GM12892 (cell line): Measurements from ENCODE around the gene LCE2A.

Experiments
- DNase-seq: peaks from one replicate; pipeline ENCODE4 v3.0.0; 2011; ENCODE audit not compliant: insufficient read length
- FAIRE-seq: peaks from 2 replicates; lab custom pipeline; 2011; peaks lifted over from hg19 to GRCh38; lab: Jason Lieb, UNC
- POLR2A ChIP-seq: IDR thresholded peaks from 2 replicates; pipeline ENCODE4 v1.6.1; 2011; ENCODE audit warnings: low read depth, low read length, control low read depth
- POLR2AphosphoS5 ChIP-seq: IDR thresholded peaks from 2 replicates; pipeline ENCODE4 v1.6.1; 2011; ENCODE audit warnings: low read depth, low read length, control low read depth
- TAF1 ChIP-seq: IDR thresholded peaks from 2 replicates; pipeline ENCODE4 v1.6.1; 2011; ENCODE audit warnings: low read depth, mild to moderate bottlenecking, control low read depth, low read length, borderline replicate concordance

LCE2A gene

DNA sequence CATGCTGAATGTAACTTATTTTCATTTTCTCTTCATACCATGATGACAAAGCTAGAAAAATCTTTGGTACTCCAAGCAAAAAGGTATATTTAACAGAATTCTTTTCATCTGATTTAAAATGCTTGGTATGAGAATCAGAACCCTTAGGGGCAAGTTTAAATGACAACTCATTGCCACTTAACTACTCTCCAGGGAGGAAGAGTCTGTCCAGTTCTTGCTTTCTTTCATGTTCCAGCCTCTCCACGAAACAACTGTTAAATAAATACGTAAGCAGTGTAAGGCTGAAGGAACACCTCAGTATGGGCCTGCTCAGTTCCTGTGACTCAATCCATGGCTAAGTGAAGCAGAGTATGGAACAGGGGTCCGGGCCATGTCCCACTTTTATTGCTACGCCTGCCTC lies 1.6 kb downstream of the LCE2A start:
- TF ChIP-seq TAF1: no peak
- no peak for TF ChIP-seq POLR2A
- TF ChIP-seq POLR2AphosphoS5: no peak
- DNase-seq (no peak), FAIRE-seq (no peak)

DNA sequence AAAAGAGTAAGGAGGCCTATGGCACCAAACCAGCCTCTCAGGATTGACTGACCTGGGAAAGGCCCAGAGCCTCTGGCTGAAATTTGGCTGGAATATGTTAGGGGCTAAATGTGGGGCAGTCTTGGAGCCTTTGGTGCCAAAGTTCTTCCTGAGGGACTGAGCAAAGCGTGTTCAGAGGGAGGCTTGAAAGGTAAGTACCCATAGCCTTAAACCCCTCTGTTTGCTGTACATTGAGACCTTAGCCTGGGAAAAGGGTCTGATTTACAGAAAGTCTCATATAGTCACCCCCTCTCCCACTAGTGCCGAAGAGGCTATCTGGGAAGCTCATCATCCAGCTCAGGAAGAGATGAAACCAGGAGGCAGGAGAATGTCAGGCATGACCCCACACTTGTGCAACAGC lies 9.7 kb downstream of the LCE2A start, which contains the start of gene LCE4A:
Gene LCE4A (plus strand): TSS at position 301 of the 400 bp plus-strand sequence. CDS start 916 bp downstream, outside the sequence.
- FAIRE-seq: no peak
- TF ChIP-seq TAF1: no peak
- no peak for TF ChIP-seq POLR2A
- no peak for TF ChIP-seq POLR2AphosphoS5
- DNase-seq: no peak

DNA sequence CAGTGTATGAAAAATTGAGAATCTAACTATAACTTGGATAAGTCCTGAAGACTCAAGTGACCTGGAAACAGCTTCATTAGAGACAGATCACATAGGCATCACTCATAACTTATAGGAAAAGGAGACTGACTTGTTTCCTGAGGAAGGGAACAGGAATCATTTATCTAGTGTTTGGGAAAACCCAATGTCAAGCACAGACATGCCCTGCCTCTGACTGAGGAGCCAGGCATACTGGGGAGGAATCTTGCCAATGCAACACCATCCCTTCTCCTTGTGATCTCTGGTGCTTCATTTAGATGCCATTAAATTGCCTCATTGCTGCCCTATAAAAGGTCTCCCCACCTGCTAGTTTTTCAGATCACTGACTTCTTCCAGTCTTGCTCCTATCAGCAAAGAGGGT lies 20.1 kb downstream of the LCE2A start:
- FAIRE-seq (no peak), DNase-seq (no peak)
- TF ChIP-seq POLR2A: no peak
- TF ChIP-seq POLR2AphosphoS5: no peak
- TF ChIP-seq TAF1: no peak

DNA sequence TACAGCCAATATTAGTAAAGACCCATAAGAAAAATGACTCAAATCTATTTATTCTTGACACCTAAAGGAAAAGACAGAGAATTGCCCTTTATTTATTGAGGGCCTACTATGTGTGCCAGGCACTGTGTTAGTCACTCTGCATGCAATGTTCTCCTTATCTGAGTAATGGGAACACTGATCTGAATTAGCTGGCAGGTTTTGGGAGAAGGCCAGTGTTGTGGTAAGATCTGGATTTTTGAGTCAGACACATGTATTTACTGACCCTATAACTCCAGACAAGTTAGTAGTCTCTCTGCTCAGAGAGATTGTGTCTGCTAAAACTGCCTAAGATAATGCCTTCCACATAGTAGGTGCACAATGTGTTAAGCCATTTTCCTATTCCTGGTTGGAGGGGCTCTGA lies 27.1 kb downstream of the LCE2A start:
- no peak for TF ChIP-seq POLR2AphosphoS5
- no peak for DNase-seq
- no peak for FAIRE-seq

DNA sequence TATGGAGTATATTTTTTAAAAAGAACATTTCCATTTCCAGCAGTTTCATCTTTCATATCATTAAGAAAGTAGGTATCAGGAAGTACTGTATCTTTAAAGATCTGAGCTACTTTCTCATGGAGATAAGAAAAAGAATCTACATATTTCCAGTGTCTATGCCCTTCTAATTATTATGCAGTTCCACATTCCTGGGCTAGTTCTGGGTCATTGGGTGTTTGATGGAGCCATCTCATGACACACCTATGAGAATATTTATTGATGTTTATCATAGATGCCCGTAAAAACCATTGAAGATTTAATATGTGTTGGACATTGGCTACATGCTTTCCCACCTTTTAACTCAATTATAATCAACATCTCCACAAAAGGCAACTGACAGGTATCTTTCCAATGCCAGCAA lies 30.8 kb downstream of the LCE2A start:
- TF ChIP-seq TAF1 (no peak), POLR2AphosphoS5 (no peak), POLR2A (no peak)
- DNase-seq (no peak), FAIRE-seq (no peak)

DNA sequence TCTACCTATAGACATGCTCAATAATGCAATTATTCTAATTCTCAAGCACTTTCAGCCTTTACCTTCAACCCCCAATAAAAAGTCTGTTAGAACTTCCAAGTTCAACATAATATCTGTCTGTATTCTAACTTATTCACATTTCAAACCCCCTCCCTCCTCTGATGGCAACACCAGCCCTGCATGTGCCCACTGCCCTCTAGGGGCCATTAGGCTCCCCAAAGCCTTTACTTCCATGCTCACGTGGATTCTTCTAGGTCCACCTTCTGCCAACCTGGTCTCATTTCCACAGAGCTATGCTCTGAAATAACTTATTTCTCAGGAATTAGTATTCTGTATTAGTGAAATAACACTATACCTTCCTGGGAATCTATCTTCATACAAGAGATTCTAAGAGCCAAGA lies 37.5 kb downstream of the LCE2A start:
- no peak for DNase-seq
- TF ChIP-seq TAF1 (no peak), POLR2A (no peak), POLR2AphosphoS5 (no peak)
- no peak for FAIRE-seq

DNA sequence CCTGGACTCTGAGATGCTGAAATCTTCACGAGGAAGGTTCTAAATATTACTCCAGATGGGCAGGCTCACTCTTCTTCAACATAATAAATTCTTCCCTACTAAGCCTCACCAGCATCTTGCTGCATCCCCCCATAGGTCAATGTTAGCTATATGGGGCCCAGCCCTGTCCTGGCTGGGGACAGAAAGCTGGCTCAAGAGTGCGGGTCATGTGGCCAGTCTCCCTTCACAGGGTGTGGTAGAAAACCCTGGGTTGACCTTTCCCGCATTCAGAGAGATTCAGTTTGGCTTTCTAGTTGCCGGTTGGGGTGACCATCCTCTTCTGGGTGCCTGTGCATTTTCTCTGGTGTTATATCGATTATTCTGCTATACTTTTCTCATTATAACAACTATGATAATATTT lies 39.9 kb downstream of the LCE2A start:
- DNase-seq: no peak
- TF ChIP-seq TAF1 (no peak), POLR2A (no peak), POLR2AphosphoS5 (no peak)
- FAIRE-seq: no peak

DNA sequence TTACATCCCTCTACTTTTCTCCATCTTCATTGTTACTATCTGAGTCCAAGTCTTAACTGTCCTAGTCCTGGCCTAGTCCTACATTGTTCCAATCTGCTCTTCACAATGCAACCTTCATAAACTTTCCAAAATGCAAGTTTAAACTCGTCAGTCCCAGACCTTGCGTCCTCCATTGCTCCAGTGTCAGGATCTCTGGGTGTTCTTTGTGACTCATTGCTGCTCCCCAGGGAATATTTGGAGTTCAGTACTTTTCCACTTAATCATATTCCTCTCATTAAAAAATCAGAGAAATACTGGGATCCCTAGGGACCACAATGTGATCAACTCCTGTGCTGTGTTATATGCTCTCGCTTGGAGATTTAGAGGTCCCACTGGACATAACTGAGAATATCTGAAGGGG lies 41.7 kb downstream of the LCE2A start:
- DNase-seq: no peak
- FAIRE-seq: no peak
- TF ChIP-seq POLR2AphosphoS5 (no peak), POLR2A (no peak), TAF1 (no peak)

DNA sequence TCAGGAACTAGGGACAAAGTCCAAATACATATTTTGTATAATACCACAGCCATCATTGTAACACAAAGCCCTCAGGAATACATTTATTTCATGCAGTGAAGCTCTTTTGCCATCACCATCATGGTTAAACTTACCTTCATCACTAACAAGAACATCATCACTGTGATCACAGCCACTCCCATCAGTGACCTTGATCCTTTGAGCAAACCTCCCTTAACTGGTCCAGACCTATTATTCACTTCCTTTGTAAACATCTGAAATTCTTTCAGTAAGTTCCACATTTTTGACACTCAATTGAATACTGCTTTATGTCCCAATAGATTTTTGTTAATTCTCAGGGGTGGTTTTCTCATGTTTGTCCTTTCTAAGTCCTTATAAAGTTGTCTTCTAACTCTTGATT lies 43.5 kb downstream of the LCE2A start:
- no peak for FAIRE-seq
- no peak for DNase-seq
- TF ChIP-seq POLR2A (no peak), TAF1 (no peak), POLR2AphosphoS5 (no peak)

DNA sequence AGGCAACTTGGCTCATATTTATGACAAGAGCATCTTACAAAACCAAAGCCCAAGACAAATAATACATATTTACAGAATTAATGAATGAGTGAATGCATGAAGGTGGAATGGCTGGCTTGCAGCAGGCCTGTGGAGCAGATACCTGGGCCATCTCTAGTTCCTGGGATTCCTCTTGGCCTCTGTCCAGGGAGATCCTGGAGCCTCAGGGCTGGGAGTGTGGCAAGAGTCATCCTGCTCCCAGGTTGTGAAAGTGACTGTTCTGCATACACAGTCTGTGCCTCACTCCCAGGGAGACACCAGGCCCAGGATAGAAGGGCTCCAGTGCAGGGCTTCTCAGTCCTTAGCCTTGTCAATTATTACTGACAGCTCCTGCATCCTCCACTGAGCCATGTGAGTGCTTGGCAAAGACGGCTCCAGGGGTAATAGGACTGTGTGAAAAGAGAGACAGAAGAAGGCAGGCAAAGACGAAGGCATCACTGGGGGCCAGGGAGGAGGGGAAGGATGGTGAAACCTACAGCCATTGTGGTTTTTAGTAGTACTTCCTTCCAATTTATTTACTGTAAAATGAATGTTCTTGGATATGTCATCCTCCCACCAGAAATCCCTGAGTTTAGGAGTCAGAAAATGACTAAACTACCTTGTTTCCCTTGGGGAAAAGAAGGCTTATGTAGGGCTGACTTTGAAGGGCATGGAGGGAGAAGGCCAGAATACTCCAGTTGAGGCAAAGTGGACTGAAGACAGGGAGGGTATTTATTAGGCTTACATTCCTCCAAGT lies 45.4 kb downstream of the LCE2A start:
- FAIRE-seq (no peak), DNase-seq (no peak)
- TF ChIP-seq POLR2AphosphoS5 (no peak), POLR2A (no peak), TAF1 (no peak)

DNA sequence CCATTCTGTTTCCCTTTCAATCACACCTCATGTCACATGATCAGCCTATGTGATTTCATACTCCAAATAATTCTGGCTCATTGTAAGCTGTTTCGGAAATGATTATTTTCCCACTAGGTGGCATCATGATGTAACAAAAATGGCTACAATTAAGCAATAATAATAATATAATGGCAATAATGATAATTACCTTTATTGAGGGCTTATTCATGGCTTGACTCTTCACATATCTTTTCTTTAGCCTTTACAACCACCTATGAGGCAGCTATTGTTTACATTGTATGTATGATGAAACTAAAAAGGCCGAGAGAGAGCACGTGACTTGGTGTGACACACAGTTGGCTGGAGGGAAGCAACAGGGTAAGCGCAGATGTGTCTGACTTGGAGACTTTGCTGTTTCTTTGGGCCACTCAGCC lies 47.2 kb downstream of the LCE2A start:
- FAIRE-seq (no peak), DNase-seq (no peak)
- TF ChIP-seq TAF1 (no peak), POLR2A (no peak), POLR2AphosphoS5 (no peak)

DNA sequence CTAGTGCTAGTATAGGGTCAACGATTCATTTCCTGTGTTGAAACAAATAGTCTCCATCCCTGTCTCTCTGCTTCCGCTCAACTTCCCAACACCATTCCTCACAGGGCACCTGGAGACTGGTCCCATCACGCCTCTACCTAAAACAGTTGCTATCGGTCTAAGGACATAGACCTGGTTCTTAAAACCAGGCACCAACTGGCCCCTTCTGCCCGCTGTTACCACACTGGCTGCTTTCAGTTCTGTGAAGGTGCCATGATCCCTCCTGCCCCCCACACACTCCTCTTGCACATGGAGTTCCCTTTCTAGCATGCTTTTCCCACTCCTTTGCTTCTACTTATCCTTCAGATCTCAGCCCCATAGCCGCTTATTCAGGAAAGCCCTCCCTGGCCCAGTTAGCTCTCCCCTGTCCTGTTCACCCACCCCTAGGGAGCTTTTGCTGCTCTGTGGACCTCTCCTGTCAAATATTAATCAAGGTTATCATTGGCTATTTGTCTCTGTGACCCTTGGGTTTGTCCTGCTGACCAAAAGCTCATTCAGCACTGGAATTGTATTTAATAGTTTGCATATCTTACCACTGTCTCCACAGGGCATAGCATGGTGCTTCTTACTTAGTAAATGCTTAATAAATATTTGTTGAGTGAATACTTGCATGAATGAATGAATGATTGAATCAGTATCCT lies 47.8 kb downstream of the LCE2A start:
- DNase-seq: no peak

More for the DNA sequence above, 47.8 kb downstream of the LCE2A start:
- FAIRE-seq: no peak
- no peak for TF ChIP-seq TAF1
- no peak for TF ChIP-seq POLR2AphosphoS5
- no peak for TF ChIP-seq POLR2A
